Hepatocyte (in vitro differentiated cells): ENCODE data around the gene E2F1.

Experiments
- EZH2 ChIP-seq: fragments of 200-600 bp; sonication (generic); IDR thresholded peaks from 2 replicates; pipeline ENCODE4 v1.6.1; 2016; ENCODE audit warnings: antibody characterized with exemption, mild to moderate bottlenecking, borderline replicate concordance
- TF ChIP-seq, protein P1 (sequence below): fragments of 200-600 bp; sonication (generic); IDR thresholded peaks from 2 replicates; pipeline ENCODE4 v1.5.1; 2016; ENCODE audit warnings: antibody characterized with exemption, mild to moderate bottlenecking; ENCODE audit not compliant: poor library complexity

DNA sequence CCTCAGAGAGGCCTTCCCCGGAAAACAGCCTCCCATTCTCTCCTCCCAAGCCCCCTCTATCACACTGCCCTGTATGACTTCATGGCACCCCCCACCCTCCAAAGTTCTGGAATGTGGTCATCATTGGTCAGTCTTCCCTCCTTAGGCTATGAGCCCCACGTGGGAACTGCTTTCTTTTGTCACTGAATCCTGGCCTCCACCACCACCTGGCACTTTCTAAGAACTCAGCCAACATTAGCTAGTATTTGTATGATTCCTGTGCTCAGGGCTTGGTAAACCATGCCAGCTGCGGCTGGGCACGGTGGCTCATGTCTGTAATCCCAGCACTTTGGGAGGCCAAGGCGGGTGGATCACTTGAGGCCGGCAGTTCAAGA lies 8.4 kb upstream of the E2F1 start:
- TF ChIP-seq, protein P1, sequence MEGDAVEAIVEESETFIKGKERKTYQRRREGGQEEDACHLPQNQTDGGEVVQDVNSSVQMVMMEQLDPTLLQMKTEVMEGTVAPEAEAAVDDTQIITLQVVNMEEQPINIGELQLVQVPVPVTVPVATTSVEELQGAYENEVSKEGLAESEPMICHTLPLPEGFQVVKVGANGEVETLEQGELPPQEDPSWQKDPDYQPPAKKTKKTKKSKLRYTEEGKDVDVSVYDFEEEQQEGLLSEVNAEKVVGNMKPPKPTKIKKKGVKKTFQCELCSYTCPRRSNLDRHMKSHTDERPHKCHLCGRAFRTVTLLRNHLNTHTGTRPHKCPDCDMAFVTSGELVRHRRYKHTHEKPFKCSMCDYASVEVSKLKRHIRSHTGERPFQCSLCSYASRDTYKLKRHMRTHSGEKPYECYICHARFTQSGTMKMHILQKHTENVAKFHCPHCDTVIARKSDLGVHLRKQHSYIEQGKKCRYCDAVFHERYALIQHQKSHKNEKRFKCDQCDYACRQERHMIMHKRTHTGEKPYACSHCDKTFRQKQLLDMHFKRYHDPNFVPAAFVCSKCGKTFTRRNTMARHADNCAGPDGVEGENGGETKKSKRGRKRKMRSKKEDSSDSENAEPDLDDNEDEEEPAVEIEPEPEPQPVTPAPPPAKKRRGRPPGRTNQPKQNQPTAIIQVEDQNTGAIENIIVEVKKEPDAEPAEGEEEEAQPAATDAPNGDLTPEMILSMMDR: no peak
- no peak for TF ChIP-seq EZH2
